GM12875 (cell line): Measurements from ENCODE around the gene IMPDH2.

Source experiments
- H3K4me3 ChIP-seq: one replicate; pipeline ENCODE4 v1.5.1; 2011; ENCODE audit warnings: low read depth, low read length, control low read depth
- TF ChIP-seq, protein P1 (sequence below): IDR thresholded peaks from 2 replicates; pipeline ENCODE4 v1.5.1; 2011; ENCODE audit warnings: low read depth, mild to moderate bottlenecking, control low read depth, inconsistent platforms, low read length, moderate library complexity, borderline replicate concordance; ENCODE audit not compliant: insufficient read depth

The IMPDH2 gene

DNA sequence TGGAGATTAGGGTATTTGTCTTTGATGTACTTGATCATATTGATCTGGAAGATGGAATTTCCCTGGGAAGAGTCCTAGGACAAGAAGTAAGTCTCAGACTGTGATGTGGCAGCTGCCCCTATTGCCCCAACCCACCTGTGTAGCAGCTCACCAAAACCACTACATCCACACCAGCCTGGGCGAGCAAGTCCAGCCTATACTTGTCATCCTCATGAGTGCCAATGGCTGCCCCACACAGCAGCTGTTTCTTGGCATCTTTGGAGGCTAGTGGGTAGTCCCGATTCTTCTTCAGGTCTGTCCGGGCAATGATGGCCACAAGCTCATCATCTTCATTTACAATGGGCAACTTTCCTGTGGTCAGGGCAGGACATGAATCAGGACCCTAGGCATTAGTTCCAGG, 2.7 kb downstream of the IMPDH2 start:
- TF ChIP-seq, protein P1, sequence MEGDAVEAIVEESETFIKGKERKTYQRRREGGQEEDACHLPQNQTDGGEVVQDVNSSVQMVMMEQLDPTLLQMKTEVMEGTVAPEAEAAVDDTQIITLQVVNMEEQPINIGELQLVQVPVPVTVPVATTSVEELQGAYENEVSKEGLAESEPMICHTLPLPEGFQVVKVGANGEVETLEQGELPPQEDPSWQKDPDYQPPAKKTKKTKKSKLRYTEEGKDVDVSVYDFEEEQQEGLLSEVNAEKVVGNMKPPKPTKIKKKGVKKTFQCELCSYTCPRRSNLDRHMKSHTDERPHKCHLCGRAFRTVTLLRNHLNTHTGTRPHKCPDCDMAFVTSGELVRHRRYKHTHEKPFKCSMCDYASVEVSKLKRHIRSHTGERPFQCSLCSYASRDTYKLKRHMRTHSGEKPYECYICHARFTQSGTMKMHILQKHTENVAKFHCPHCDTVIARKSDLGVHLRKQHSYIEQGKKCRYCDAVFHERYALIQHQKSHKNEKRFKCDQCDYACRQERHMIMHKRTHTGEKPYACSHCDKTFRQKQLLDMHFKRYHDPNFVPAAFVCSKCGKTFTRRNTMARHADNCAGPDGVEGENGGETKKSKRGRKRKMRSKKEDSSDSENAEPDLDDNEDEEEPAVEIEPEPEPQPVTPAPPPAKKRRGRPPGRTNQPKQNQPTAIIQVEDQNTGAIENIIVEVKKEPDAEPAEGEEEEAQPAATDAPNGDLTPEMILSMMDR: no peak
- H3K4me3 ChIP-seq: no peak overlapping the region

GRCh38 chr3:49025793-49026520, 3.2 kb downstream of the IMPDH2 start:
- H3K4me3 ChIP-seq: no peak overlapping the region
- TF ChIP-seq, protein P1: no peak

GRCh38 chr3:49025005-49025792, 4.0 kb downstream of the IMPDH2 start:
- H3K4me3 ChIP-seq: no peak overlapping the region
- TF ChIP-seq, protein P1: no peak

- H3K4me3 ChIP-seq: no peak overlapping the region
- TF ChIP-seq, protein P1: no peak
Observed at GRCh38 chr3:49024449-49024848, 4.7 kb downstream of the IMPDH2 start.

DNA sequence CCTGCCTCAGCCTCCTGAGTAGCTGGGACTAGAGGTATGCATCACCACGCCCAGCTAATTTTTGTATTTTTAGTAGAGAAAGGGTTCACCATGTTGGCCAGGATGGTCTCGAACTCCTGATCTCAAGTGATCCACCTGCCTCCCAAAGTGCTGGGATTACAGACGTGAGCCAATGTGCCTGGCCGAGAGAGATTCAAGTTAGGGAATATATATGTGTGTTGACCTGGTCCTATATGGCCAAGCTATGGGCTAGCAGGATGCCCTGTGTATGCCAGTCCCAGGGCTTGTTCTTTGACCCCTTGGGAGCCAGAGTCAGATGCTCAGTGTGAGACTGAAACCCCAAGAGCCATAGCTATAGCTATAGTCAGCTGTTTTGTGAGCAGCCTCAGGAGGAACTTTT, 5.4 kb downstream of the IMPDH2 start:
- TF ChIP-seq, protein P1: no peak
- no peak overlapping the region for H3K4me3 ChIP-seq

DNA sequence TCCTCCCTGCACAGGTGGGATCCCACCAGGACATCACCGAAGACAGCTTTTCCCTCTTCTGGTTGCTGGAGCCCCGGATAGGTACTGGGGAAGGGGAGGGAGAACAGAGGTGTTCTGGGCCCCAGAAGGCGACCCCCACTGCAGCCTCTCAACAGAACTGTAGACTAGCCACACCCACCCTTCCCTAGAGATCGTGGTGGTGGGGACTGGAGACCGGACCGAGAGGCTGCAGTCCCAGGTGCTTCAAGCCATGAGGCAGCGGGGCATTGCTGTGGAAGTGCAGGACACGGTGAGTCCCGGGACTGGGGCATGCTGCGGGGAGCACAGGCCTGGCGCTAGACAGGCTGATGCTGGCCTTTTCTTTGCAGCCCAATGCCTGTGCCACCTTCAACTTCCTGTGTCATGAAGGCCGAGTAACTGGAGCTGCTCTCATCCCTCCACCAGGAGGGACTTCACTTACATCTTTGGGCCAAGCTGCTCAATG, 6.5 kb downstream of the IMPDH2 start:
- peak overlapping the region; percentile 97 for H3K4me3 ChIP-seq
- TF ChIP-seq, protein P1: no peak
